IPS-18c (cell line): ENCODE results near the gene MAP3K4.

Experiments used
- H3K4me3 ChIP-seq: 2 replicates; pipeline ENCODE4 v1.7.0; 2013; ENCODE audit warnings: low read depth, mild to moderate bottlenecking, low read length, moderate library complexity; ENCODE audit not compliant: insufficient read depth
- H3K9me3 ChIP-seq: one replicate; pipeline ENCODE4 v1.6.1; 2013; ENCODE audit warnings: mild to moderate bottlenecking, low read length, moderate library complexity; ENCODE audit not compliant: control insufficient read depth, insufficient read depth

Gene MAP3K4

DNA sequence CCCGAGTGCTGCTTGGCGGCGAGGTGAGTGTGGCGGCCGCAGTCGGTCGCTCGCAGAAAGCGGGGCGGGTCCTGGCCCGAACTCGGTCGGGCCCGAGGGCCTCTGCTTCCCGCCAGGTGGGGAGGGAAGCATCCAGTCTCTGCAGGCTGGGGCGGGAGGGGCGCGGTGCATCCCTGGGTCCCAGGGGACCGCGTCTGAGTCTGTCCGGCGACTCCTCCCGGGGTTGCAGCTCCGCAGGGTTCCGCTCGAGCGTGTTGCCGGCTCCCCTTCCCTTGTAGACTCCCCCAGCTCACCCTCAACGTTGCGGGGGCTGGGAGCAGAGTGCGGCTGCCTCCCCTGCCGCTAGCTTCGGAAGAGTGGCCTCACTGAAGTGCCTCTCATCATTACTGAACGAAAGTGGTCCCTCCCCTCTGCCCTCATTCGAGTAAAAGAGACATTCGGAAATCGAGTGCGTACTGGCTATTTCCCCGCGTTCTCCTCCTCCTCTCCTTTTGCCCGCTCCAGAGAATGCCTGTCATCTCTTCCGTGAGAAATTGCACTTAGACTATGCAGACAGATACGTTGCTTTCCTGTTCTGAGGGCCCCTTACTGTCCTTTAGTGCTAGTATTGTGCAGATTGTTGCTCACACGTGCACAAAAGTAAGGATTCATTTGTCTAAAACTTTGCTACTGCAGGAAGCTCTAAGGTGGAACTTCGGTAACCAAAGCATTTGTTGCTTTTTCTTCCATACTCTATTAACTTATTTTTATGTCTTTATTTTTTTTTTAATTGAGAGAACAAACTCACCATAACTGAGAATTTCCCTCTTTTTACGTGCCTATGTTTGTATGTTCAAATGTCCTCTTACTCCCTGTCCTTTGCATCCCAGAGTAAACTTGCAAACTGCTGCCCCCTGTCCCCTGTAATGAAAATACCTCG is 751 bp downstream of the MAP3K4 start:
- Histone ChIP-seq H3K4me3 (peak overlapping the region; percentile 57), H3K9me3 (no peaks in the 10 kb centered on the region)

DNA sequence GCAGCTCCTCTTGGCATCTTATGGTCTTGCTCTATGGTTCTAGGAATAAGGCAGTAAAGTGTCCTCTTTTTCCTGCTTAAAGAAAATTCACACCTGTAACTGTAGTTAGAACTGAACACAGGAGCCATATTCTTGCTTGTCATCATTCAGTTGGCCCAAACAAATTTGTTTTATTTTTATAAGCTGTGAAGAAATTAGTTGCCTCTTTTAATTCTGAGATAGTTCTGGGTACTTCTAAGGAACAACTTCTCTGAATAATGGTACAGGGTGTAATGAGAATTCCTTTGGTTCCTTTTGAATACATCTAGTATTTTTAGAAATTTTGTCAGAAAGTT is 1.4 kb downstream of the MAP3K4 start:
- no peaks in the 10 kb centered on the region for H3K9me3 ChIP-seq
- H3K4me3 ChIP-seq, result peak overlapping the region; percentile 57; the same call in 1 of the 2 replicates

DNA sequence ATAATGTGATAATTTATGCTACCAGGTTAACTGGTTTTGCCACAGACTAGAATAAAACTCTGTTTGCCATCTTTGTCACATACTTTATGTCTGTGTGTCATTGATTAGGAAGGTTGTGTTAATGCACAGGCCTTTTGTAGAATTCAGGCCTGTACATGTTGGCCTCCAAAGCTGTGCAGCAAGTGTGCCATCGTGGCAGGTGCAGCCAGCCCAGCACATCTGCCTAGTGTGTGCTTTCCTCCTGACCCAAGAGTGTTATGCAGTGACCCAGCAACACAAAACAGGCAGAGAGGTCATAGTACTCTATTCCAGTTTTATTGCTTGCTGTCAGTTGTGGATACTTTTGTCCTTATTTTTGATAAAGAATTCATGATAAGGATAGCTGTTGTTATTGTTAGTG is 3.7 kb downstream of the MAP3K4 start:
- H3K4me3 ChIP-seq, result no peak overlapping the region
- H3K9me3 ChIP-seq, result no peaks in the 10 kb centered on the region

DNA sequence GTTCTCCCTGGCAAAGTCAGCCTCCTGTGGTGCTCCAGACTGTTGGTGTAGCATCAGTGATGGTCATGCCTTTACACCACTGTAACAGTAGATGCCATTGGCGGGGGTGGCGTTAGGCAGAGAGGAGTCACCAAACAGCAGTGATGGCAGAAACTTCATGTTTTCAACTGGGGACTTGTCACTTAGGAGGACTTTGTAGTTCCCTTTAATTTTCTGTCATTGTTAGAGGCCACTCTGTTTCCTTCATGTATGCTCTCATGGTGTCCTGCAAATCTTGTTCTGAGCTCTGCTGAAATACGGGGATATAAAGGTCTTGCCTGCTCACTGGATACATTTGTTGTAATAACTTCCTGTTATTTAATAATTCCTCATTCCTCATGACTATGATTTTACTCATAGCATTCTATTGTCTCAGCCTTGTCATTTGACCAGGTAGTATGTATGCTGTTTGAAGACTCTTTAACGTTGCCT is 4.6 kb downstream of the MAP3K4 start:
- Histone ChIP-seq H3K9me3 (no peaks in the 10 kb centered on the region), H3K4me3 (no peak overlapping the region)

DNA sequence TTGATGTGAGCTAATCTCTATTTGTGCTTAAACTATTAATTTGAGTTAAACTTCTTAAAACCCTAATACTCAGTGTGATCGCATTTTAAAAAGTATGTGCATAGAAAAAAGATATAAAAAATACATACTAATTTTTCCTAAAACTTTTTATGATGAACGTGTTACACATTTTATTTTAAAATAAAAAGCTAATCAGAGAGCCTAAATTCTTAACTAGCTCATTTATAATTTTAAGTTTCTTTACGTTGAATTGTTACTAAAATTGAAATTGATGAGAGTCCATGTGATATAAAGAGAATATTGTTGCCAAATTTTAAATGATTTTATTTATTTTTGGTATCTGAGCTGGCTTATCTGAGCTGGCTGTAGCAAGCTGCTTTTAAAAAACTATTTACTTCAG is 6.6 kb downstream of the MAP3K4 start:
- H3K9me3 ChIP-seq, result no peaks in the 10 kb centered on the region
- no peak overlapping the region for H3K4me3 ChIP-seq

DNA sequence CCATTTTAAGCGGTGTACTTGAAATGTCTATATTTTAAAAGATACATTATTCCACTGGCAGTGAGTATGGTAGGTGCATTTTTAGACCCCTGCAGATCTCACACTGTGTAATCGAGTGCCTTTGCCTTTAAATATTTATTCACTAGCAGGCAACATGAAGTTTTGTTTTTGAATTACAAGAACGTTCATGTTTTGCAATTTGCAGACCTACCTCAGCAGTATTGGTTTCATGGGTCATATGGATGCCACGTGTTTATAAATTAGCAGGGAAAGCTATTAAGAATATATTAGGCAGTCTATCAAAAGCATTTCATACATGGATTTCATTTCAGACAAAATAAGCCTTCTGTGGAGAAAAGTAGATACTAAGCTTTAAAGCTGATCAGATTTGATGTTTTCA is 7.2 kb downstream of the MAP3K4 start:
- Histone ChIP-seq H3K4me3 (no peak overlapping the region), H3K9me3 (no peaks in the 10 kb centered on the region)

DNA sequence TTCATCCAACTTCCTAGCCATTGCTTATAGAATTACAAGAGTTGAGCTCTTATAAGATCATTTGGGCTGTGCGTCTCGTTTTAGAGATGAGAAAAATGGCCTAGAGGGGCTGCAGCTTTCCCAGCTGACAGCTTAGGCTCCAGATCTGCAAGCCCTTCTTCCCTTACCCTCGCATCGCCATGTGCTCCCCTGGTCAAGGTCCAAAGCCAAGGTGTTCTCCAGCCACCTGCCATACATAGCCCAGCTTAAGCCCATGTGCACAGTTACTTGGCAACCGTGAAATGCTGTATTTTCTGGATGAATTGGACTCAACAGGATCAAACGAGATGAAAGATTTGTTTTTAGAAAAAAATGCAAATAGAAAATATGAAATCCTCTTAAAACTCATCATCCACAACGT is 7.9 kb downstream of the MAP3K4 start:
- no peak overlapping the region for H3K4me3 ChIP-seq
- H3K9me3 ChIP-seq, result no peaks in the 10 kb centered on the region

DNA sequence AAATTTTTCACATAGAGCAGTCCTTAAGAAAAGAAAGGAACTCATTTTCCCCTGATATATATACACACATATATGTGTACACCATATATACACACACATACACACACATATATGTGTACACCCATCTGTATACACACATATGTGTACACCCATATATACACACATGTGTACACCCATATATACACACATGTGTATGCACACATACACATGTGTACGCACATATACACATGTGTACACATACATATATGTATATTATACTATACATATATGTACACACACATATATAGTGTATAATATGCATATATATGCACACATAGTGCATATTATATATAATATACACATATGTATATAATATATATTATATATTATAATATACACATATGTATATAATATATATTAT is 9.1 kb downstream of the MAP3K4 start:
- Histone ChIP-seq H3K4me3 (no peak overlapping the region), H3K9me3 (no peaks in the 10 kb centered on the region)

DNA sequence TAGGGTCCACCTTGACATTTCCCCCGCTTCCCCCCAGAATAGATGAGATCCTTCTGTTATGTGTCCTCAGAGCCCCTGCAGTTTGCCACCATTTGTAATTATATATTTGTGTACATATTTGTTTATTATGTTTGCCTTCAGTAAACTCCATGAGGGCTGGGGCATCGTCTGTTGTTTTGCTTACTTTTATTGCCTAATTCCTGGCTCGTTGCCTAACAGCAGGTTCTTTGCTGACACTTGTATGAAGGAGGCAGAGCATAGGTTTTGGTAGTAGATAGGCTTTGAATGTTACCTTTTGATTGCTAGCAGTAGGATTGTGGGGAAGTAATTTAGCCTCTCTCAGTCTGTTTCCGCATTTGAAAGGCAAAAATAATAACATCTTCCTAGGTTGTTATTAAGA is 9.9 kb downstream of the MAP3K4 start:
- Histone ChIP-seq H3K4me3 (no peak overlapping the region), H3K9me3 (no peaks in the 10 kb centered on the region)

DNA sequence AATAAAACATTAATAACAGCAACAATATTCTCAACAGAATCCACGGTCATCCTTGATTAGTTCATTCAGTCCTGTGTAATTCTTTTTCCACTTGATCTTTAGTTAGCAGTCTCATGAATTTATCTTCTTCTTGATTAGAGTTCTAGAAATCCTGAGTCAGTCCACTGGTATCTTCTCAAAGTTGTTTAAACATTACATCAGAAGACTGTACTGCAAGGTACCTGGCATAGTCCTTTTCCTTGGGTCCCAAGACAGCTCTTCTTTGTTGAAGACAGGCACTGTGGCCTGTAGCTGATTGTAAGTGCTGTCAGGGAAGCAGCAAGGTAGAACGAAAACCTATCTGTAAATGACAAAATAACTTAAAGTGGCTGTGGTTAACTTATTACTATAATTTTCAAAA is 11.8 kb downstream of the MAP3K4 start:
- no peaks in the 10 kb centered on the region for H3K9me3 ChIP-seq

DNA sequence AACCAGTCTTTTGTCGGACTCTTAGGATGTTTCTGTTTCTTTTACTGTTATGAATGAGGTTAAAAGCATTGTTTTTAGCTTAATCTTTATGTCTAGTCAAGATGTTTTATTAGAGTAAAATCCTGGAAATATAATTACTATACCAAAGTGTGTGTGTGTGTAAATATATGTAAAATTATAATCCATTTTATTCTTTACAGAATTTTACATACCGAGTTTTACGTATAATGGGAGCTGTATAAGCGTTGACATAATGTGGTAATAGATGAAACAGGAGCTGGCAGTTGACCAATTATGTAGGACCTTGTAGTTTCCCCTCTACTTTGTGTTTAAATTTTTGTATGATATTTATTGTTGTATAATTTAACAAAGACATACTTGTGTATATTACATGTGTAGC is 16.7 kb downstream of the MAP3K4 start:
- H3K4me3 ChIP-seq, result no peak overlapping the region
- no peaks in the 10 kb centered on the region for H3K9me3 ChIP-seq

More for the DNA sequence above, 11.8 kb downstream of the MAP3K4 start:
- H3K4me3 ChIP-seq, result no peak overlapping the region

DNA sequence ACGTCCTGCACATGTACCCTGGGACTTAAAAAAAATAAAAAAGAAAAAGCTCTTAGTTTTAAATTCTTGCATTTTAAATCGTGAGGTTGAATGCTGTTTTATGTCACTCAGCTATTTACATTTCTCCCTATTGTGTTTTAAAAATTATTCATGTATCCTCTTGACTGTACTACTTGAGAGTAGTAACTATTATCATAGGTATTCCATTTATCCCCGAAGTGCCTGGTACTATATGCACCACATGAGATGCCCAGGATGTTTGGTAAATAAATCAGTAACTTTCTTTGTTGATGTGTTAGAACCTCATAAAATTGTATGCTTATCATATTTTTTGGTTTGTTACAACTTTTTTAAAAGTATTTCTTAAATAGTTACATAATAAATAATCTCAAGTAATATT is 18.4 kb downstream of the MAP3K4 start:
- H3K9me3 ChIP-seq, result no peaks in the 10 kb centered on the region

DNA sequence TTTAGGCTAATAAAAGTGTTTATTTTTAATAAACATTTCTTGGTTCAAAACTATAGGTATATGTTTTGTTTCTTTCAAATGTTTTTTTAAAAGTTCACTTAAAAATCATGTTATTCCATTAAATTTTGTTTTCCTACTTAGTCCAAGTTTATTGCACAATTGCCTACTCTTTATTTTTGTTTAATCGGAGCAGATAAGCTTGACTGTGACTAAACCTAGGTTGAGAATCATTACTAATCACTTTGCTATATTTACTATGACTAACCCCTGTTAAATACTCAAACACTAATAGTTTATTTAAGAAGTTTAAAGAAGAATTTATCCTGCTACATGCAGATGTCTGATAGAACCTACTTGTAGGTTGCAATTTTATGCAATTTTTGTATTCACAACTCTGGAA is 18.8 kb downstream of the MAP3K4 start:
- no peak overlapping the region for H3K4me3 ChIP-seq

More for the DNA sequence above, 18.4 kb downstream of the MAP3K4 start:
- no peak overlapping the region for H3K4me3 ChIP-seq

DNA sequence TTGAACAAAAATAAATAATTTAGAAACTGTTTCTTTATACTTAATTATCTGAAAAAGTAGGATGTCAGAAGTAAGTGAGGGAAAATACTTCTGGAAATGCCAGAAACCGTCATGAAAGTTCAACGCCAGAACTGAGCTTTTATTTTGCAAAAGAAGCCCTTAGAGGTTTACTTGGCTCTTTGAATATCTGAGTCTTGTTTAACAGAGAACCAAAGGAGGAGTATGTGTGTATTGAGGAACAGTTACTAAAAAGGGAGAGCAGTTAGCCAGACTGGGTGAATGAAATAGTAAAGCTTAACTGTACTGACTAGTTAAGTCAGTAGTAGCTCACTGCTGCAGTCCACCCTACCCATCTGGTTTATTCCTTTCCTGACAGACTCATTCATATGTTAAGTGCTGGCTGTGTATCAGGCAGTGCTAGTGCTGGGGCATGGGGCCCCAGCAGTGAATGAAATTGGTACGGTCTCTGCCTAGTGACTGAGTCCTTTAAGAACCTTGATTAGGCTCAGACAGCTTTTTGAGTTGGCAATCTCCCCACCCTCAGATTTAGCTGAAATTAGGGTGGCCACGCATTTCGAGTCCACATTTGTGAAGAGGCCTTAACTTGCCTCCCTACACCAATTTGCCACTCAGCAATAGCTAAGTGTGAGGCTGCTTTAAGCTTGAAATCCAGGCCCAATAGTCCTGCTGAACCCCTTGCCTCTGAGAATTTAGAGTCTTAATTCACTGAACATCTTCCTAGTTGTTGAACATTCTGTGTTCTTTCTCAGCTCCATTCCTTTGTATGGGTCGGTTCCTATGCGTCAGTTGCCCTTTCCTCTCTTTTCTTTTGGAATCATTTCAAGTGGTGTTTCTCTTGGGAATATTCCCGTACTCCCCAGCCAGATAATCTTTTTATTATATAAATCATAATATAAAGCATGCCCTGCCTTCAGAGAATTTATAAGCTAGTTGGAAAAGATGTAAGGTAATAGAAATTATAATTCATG is 20.2 kb downstream of the MAP3K4 start:
- Histone ChIP-seq H3K4me3 (no peak overlapping the region), H3K9me3 (no peaks in the 10 kb centered on the region)

More for the DNA sequence above, 18.8 kb downstream of the MAP3K4 start:
- no peaks in the 10 kb centered on the region for H3K9me3 ChIP-seq

DNA sequence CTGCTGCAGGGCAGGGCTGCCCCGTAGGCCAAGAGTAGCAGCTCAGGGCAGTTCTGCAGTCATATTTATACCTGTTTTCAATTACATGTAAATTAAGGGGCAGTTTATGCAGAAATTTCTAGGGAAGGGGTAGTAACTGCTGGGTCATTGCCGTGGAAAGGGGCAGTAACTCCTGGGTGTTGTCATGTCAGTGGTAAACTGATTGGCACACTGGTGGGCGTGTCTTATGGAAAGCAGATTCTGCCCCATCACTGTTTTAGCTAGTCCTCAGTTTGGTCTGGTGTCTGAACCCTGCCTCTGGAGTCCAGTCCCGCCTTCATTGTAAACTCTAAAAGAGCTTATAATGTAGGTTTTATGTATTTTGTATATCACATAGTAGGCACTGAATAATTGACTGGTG is 22.1 kb downstream of the MAP3K4 start:
- H3K9me3 ChIP-seq, result no peaks in the 10 kb centered on the region
- no peak overlapping the region for H3K4me3 ChIP-seq

DNA sequence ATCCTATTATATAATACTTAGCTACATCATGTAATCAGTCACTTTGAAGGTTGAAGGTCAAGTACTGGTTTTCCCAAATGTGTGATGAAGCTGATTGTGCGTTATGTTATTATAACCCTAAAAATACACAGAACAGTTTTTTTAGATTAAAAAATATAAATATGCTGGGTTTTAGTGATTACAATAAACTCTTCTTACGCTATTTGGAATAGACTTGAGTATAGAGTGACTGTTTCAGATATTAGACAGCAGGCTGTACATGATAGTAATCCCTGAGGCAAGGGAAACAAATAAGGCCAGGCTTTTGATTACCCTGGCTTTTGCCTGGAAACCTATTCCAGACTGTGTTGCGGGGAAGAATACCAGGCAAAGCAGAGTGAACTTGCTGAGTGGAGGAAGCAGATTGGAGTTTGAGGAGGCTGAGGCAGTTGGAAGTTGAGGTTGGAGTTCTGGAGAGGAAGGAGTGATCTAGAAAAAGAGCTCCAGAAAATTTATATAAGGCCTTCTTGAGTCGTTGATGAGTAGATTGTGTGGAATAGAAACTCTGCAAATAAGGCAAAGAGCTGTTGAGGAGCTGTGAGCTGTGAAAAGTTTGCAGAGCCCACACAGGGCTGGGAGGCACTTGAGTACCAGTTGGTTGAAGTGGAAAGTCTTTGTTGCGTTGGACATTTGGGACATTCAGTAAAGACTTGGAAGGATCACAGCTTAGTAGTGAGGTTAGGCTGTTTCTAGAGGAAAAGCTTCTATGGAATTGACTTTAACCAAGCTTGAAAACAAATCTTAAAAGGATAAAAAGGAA is 26.4 kb downstream of the MAP3K4 start:
- Histone ChIP-seq H3K9me3 (no peaks in the 10 kb centered on the region), H3K4me3 (no peak overlapping the region)

DNA sequence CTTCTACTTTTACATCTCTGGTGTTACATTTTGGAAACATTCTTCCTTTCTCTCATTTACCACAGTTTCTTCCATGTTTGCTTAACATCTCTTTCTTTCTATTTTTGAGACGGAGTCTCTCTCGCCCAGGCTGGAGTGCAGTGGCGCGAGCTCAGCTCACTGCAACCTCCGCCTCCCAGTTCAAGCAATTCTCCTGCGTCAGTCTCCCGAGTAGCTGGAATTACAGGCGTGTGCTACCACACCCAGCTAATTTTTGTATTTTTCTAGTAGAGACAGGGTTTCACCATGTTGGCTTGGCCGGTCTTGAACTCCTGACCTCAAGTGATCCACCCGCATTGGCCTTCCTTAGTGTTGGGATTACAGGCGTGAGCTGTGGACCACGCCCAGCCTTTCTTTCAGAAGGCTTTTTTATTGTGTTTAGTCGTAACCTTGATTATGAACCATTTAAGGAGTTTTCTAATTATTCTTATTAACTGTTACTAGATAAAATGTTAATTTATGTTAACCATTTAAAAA is 27.8 kb downstream of the MAP3K4 start:
- Histone ChIP-seq H3K9me3 (no peaks in the 10 kb centered on the region), H3K4me3 (no peak overlapping the region)
